M059J (cell line): ENCODE results near the gene EPS8. TPM values are rescaled to one million over a fixed set of nuclear protein-coding genes. Genes with fewer than 3 reads are reported as not detected.
A peak's percentile ranks its signal among the peaks of the same experiment; 100 is the strongest.

Experiments
- DNase-seq: peaks from one replicate; pipeline ENCODE4 v3.0.0-alpha.2; 2012; ENCODE audit warnings: low read depth
- total RNA-seq: library from RNA; depleted of rRNA; stranded (reverse); fragments of >200 nt; shearing (Covaris generic); gene quantifications from 2 replicates; pipeline ENCODE4 v1.2.3, GENCODE V29; 2014

The EPS8 gene
- total RNA-seq, 1 experiment from 2014 or later = 79.5 TPM

- DNase-seq = peak; percentile 37
Observed at GRCh38 chr12:15717940-15718567, 71.1 kb downstream of the EPS8 start.

DNA sequence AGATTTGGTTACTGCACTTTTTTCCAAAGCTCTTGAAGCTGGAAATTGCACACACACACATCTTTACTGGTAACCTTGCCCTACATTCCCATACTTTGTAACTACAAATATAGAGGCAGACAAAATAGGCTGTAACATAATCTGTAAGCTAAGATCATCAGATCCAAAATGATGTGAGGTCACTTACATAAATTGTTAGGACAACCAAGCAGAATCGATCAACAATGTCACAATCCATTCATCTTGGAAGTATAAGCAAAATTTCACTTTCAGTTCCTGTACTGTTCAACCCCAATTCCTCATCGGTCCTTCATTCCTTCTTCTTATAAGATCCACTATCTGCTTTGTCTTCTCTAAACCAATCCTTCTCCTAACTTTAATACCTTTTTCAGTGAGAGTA is 72.6 kb downstream of the EPS8 start:
- no peak for DNase-seq

GRCh38 chr12:15714256-15714655 is 74.9 kb downstream of the EPS8 start:
- DNase-seq = no peak

GRCh38 chr12:15712823-15713660 is 76.1 kb downstream of the EPS8 start:
- no peak for DNase-seq

- DNase-seq = no peak
Observed at GRCh38 chr12:15712160-15712559, 77.0 kb downstream of the EPS8 start.

- no peak for DNase-seq
Observed at GRCh38 chr12:15710860-15711510, 78.2 kb downstream of the EPS8 start.

DNA sequence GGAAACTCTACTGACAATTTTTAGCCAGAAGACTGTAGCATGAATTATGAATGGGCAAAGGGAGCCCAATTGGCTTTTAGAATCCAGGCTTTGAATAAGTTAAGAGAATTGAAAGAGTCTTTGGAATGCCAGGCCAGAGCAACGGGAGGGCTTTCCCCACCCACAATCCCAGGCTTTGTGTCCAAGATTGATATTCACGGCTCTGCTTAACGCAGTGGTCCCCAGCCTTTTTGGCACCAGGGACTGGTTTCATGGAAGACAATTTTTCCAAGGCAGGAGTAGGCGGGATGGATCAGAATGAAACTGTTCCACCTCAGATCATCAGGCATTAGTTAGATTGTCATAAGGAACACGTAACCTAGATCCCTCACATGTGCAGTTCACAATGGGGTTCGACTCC is 79.6 kb downstream of the EPS8 start:
- no peak for DNase-seq

- no peak for DNase-seq
Observed at GRCh38 chr12:15708396-15709076, 80.7 kb downstream of the EPS8 start.

DNA sequence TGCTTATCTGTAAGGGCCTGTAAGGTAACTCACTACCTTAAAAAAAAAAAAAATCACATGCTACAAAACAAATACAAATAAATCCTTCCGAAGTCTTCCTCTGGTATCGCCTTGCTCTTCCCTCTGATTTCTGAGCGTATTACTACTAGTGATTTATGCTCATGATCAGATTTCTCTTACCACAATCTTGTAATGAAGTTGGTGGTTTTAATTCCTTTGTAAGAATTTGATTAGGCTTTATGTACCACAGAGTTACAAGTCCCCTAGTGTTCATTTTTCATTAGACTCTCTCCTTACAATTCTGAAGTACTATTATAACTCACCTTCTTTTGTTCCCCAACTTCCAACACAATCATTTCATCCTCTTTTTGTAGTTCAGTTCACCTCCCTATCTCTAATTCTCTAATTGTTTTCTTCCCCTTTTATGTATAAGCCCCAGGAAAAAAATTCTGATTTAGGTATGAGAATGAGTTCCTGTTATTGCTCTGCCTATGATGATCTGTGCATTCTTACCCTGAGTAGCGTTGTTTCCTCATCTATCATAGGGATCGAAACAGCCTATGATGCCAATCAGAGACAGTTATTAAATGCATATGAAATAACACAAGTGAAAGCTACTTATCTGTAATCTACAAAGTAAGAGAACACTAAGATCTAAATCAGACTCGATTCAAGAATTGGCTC is 81.5 kb downstream of the EPS8 start:
- DNase-seq = no peak

DNA sequence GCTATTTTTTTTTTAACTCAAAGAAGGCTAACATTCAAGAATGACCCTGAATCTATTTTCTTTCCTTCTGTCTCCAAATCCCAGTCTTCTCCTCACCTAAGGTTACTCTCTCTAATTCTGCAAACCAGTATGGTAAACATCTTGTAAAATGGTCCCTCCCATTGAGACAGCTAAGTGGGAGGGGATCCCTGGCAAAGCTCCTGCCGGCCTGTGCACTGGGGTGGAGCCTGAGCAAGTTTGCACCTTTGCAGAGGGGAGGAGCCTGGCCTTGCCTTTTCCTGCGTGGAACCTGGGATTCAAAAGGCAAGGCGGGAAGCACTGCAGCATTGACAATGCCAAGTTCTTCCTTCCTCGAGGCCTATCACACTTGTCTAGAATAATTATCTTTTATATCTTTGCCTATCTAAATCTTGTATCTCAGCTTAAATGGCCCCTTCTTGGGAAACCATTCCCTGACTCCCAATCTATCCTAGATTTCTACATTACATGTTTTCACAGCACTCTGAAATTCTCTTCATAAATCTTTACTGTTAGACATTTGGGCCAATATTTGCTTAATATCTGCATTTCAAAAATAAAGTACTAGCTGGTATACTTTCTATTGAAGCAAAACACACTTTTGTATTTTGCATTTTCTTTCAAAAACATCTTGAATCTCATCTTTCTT is 83.0 kb downstream of the EPS8 start:
- DNase-seq = no peak

- DNase-seq = no peak
Observed at GRCh38 chr12:15705606-15706005, 83.6 kb downstream of the EPS8 start.

DNA sequence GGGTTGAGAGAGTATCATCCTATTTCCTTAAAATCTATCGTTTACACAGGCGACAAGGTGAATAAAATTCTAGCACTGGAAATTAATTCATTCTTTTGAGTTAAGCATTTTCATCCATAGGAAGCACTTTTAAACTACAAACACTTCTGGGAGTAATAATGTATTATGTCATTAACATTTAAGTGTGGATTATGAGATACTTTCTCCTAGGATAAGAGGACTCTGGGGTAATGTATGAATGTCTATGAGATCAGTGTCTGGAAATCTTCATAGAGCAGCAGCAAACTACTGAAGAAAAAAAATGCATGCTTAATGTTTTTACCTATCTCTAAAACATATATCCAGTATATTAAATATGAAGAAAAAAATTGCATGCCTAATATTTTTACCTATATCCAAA is 86.9 kb downstream of the EPS8 start:
- DNase-seq = no peak

GRCh38 chr12:15701631-15702156 is 87.5 kb downstream of the EPS8 start:
- DNase-seq = peak; percentile 67

DNA sequence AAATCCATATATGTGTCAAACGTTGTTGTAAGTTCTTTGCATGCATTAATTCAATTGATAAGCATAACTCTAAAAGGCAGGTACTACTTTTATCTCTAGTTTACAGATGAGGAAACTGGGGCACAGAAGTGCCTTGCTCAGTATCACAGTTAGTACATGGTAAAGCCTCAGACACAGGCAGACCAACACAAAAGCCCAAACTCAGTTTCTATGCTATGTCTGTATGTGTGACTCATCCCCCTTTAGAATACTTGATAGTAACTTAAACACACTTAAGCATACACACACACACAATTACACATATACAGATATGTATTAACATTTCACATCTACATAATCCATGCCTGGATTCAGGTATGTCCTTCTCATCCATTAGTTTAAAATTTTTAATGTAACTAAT is 88.0 kb downstream of the EPS8 start:
- peak; percentile 29 for DNase-seq

DNA sequence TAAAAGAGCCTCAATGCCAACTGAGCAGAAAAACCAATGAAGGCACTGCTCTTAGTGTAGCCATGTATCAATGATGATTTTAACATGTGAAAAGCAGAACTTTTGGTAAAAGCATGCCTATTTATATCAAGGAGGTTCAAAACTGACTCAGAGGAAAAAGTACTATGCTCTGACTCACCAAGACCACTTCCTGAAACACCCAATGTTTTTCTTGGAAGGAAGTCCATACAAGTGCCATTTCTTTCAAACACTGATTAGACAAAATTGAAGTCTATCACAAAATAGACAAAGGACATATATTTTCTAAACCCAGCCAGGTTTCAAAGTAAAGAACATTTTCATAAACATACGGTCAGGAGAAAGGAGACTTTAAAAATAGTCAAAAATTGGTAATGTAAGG is 88.6 kb downstream of the EPS8 start:
- DNase-seq = peak; percentile 91

GRCh38 chr12:15699886-15700285 is 89.3 kb downstream of the EPS8 start:
- DNase-seq = no peak

GRCh38 chr12:15698377-15698871 is 90.8 kb downstream of the EPS8 start:
- peak; percentile 24 for DNase-seq

- no peak for DNase-seq
Observed at GRCh38 chr12:15697201-15697600, 92.0 kb downstream of the EPS8 start.

DNA sequence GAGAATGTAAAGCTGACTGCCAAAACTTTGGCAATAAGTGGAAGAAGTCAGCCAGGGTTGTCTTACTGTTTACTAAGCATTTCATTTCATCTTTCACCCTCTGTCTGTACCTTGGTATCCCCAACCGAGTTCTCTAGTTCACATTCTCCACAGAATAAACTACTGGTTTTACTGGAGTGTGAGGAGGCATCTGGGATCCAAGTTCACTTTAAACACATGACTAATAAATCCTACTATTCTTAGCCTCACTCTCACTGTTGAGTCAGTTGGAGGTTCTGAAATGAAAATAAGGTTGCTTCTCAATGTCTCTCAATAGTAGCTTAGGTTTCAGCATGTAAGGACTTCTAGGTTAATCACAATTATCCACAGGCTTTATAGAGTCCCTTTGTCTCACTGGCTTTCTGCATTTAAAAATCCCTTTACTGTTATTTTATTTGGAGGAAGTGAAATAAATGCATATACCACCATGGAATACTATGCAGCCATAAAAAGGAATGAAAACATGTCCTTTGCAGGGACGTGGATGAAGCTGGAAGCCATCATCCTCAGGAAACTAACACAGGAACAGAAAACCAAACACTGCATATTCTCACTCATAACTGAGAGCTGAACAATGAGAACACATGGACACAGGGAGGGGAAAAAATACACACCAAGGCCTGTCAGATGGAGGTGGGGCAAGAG is 95.8 kb downstream of the EPS8 start:
- DNase-seq = peak; percentile 57

- no peak for DNase-seq
Observed at GRCh38 chr12:15691388-15691787, 97.8 kb downstream of the EPS8 start.
